Omental fat pad (tissue), 4 donors: ENCODE measurements around the gene BTBD3. TPM values are rescaled to one million over a fixed set of nuclear protein-coding genes. Genes with fewer than 3 reads are reported as not detected.

Source experiments
- ATAC-seq: fragments of 150-250 bp; one replicate; pipeline ENCODE4 v1.9.1; 2016; ENCODE audit warnings: mild to moderate bottlenecking, moderate library complexity; ENCODE audit not compliant: low FRiP score
- DNase-seq: peaks from one replicate; pipeline ENCODE4 v3.0.0-alpha.2; 2019; ENCODE audit warnings: low spot score
- CTCF ChIP-seq, 3 donors: fragments of 450-650 bp; IDR thresholded peaks; one replicate each; pipeline ENCODE4 v1.5.1; 2016 to 2017; ENCODE audit warnings: antibody characterized with exemption in 3 of 3, mild to moderate bottlenecking in 3 of 3, moderate library complexity in 2 of 3
- total RNA-seq, 4 donors: library from RNA; depleted of rRNA; stranded (reverse); fragments of >200 nt; gene quantifications; one replicate each; pipeline ENCODE4 v1.1.0, GENCODE V29; 2016

Gene BTBD3
- total RNA-seq, 4 donors from 2014 or later: 16.1 to 27.1 (median 19.6) TPM

- no peak for DNase-seq
- ATAC-seq: no peak
These were observed 41.2 kb downstream of the BTBD3 start for GRCh38 chr20:11958855-11959254.

GRCh38 chr20:11965602-11966001 lies 47.9 kb downstream of the BTBD3 start:
- DNase-seq (no peak), ATAC-seq (no peak)
- no peak for TF ChIP-seq CTCF (IDR thresholded peaks at IDR 0.05)

More at GRCh38 chr20:11958855-11959254, 41.2 kb downstream of the BTBD3 start:
- TF ChIP-seq CTCF (IDR thresholded peaks at IDR 0.05): no peak

GRCh38 chr20:11966186-11966585 lies 48.5 kb downstream of the BTBD3 start:
- TF ChIP-seq CTCF (IDR thresholded peaks at IDR 0.05): no peak
- DNase-seq (no peak), ATAC-seq (no peak)

GRCh38 chr20:11970243-11970836 lies 52.6 kb downstream of the BTBD3 start:
- no peak for DNase-seq
- TF ChIP-seq CTCF (IDR thresholded peaks at IDR 0.05): no peak
- no peak for ATAC-seq

GRCh38 chr20:11972478-11972877 lies 54.8 kb downstream of the BTBD3 start:
- DNase-seq (no peak), ATAC-seq (no peak)
- no peak for TF ChIP-seq CTCF (IDR thresholded peaks at IDR 0.05)
